ENCODE results near the gene SEPTIN2. TPM values are rescaled to one million over a fixed set of nuclear protein-coding genes. Genes with fewer than 3 reads are reported as not detected.
"Not testable (repeated sequence)": the region's sequence is repeated elsewhere in the genome, so short reads cannot be mapped to it uniquely, and the experiment has no call there.

SEPTIN2 gene
- total RNA-seq, 1 donor from 2014 or later = 234 TPM

GRCh38 chr2:241286348-241287090, 29.2 kb upstream of the SEPTIN2 start:
- no peak for DNase-seq (ENCODE audit: low spot score)

GRCh38 chr2:241288324-241288888, 27.3 kb upstream of the SEPTIN2 start:
- DNase-seq (ENCODE audit: low spot score) = no peak

GRCh38 chr2:241289053-241289452, 26.7 kb upstream of the SEPTIN2 start:
- no peak for DNase-seq (ENCODE audit: low spot score)

- DNase-seq (ENCODE audit: low spot score) = no peak
Observed at GRCh38 chr2:241289597-241289996, 26.1 kb upstream of the SEPTIN2 start.

GRCh38 chr2:241291153-241291552, 24.6 kb upstream of the SEPTIN2 start:
- no peak for DNase-seq (ENCODE audit: low spot score)

- no peak for DNase-seq (ENCODE audit: low spot score)
Observed at GRCh38 chr2:241291977-241292376, 23.7 kb upstream of the SEPTIN2 start.

GRCh38 chr2:241293378-241293797, 22.3 kb upstream of the SEPTIN2 start:
- not testable (repeated sequence) for DNase-seq (ENCODE audit: low spot score)

GRCh38 chr2:241295326-241296095, 20.2 kb upstream of the SEPTIN2 start:
- DNase-seq (ENCODE audit: low spot score) = no peak

GRCh38 chr2:241296767-241297166, 19.0 kb upstream of the SEPTIN2 start:
- no peak for DNase-seq (ENCODE audit: low spot score)

GRCh38 chr2:241298673-241299072, 17.1 kb upstream of the SEPTIN2 start:
- no peak for DNase-seq (ENCODE audit: low spot score)

GRCh38 chr2:241300000-241300399, 15.7 kb upstream of the SEPTIN2 start:
- no peak for DNase-seq (ENCODE audit: low spot score)

- DNase-seq (ENCODE audit: low spot score) = no peak
Observed at GRCh38 chr2:241302083-241302482, 13.6 kb upstream of the SEPTIN2 start.

- no peak for DNase-seq (ENCODE audit: low spot score)
Observed at GRCh38 chr2:241302759-241303651, 12.7 kb upstream of the SEPTIN2 start.

- DNase-seq (ENCODE audit: low spot score) = no peak
Observed at GRCh38 chr2:241304039-241304670, 11.6 kb upstream of the SEPTIN2 start.

- DNase-seq (ENCODE audit: low spot score) = no peak
Observed at GRCh38 chr2:241307055-241307454, 8.7 kb upstream of the SEPTIN2 start.

- DNase-seq (ENCODE audit: low spot score) = no peak
Observed at GRCh38 chr2:241308267-241308666, 7.5 kb upstream of the SEPTIN2 start.

GRCh38 chr2:241308832-241309500, 6.8 kb upstream of the SEPTIN2 start:
- DNase-seq (ENCODE audit: low spot score) = no peak

- DNase-seq (ENCODE audit: low spot score) = no peak
Observed at GRCh38 chr2:241309684-241310117, 6.0 kb upstream of the SEPTIN2 start.

GRCh38 chr2:241310917-241311566, 4.7 kb upstream of the SEPTIN2 start:
- no peak for DNase-seq (ENCODE audit: low spot score)

- no peak for DNase-seq (ENCODE audit: low spot score)
Observed at GRCh38 chr2:241312082-241312481, 3.6 kb upstream of the SEPTIN2 start.

Measured in mucosa of gallbladder (tissue), 1 donor.